ENCODE data around the gene VPS39. TPM values are rescaled to one million over a fixed set of nuclear protein-coding genes. Genes with fewer than 3 reads are reported as not detected.

The VPS39 gene
- total RNA-seq, 1 experiment from 2014 or later, result 28.5 TPM

DNA sequence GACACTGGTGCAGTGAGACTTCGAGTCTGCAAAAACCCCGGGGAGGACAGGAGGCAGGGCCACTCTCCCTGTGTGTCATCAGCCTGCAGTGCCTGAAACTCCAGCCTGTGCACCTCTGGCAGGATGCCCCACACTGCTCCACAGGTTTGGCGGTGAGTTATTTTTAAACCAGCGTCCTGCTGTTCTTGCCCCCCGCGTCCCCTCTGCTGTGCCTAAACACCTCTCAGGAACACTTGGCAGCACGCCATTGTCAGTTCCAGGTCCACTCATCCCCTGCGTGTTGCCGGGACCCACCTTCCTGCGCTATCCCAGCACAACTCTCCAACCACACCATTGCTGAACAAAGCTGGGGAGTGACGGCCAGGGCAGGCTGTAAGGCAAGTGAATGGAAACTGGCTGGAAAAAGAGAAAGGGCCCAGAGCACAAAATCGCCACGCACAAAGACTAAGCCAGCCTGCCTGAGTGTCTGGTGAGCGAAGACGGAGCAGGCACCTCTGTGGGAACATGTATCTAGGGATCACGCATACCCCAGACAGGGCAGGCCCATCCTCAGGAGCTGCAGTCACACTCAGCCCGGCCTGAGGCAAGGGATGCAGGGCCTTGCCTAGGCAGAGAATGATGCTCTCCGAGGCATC, 48.6 kb downstream of the VPS39 start:
- no peak overlapping the region for H2AFZ ChIP-seq (ENCODE audit: low read length)
- no peaks in the 10 kb centered on the region for H3K79me2 ChIP-seq (ENCODE audit: low read length)
- no peaks in the 10 kb centered on the region for H3K9me2 ChIP-seq (replicated peaks; ENCODE audit: low read length)
- H3F3A ChIP-seq (ENCODE audit: low read length, unreplicated experiment), result no peaks in the 10 kb centered on the region
- H3K4me1 ChIP-seq (ENCODE audit: insufficient read depth, low read length), result peaks cover 17% of the 10 kb centered on the region
- H3K4me3 ChIP-seq (ENCODE audit: low read length), result no peak overlapping the region
- no peak for ATAC-seq
- no peaks in the 10 kb centered on the region for H4K20me1 ChIP-seq (ENCODE audit: low read length)
- BruUV-seq (replicated peaks), result no TSS peak
- DNase-seq, result no peak
- ChIA-PET POLR2A (ENCODE audit: unreplicated experiment) (no interaction called here), CTCF (no interaction called here)
- no peak overlapping the region for H3K4me2 ChIP-seq (ENCODE audit: low read length)
- H3K27ac ChIP-seq (ENCODE audit: low read length), result no peak overlapping the region
- H3K9ac ChIP-seq (ENCODE audit: low read length), result no peak overlapping the region
- intact Hi-C loops (cut with micrococcal nuclease), result no loop called here
- no peaks in the 10 kb centered on the region for H3K27me3 ChIP-seq (ENCODE audit: low read length)
- TF ChIP-seq EZH2phosphoT487 (IDR thresholded peaks at IDR 0.05; ENCODE audit: borderline replicate concordance, low read length) (no peak), EZH2 (IDR thresholded peaks at IDR 0.05; ENCODE audit: low read length, unreplicated experiment) (no peak)
- TF ChIP-seq, protein P1, sequence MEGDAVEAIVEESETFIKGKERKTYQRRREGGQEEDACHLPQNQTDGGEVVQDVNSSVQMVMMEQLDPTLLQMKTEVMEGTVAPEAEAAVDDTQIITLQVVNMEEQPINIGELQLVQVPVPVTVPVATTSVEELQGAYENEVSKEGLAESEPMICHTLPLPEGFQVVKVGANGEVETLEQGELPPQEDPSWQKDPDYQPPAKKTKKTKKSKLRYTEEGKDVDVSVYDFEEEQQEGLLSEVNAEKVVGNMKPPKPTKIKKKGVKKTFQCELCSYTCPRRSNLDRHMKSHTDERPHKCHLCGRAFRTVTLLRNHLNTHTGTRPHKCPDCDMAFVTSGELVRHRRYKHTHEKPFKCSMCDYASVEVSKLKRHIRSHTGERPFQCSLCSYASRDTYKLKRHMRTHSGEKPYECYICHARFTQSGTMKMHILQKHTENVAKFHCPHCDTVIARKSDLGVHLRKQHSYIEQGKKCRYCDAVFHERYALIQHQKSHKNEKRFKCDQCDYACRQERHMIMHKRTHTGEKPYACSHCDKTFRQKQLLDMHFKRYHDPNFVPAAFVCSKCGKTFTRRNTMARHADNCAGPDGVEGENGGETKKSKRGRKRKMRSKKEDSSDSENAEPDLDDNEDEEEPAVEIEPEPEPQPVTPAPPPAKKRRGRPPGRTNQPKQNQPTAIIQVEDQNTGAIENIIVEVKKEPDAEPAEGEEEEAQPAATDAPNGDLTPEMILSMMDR (conservative IDR thresholded peaks at IDR 0.05; ENCODE audit: low read depth, low read length), result no peak
- H3K36me3 ChIP-seq (ENCODE audit: low read depth, low read length), result peaks cover 29% of the 10 kb centered on the region
- H3K9me3 ChIP-seq (ENCODE audit: low read length), result no peaks in the 10 kb centered on the region

DNA sequence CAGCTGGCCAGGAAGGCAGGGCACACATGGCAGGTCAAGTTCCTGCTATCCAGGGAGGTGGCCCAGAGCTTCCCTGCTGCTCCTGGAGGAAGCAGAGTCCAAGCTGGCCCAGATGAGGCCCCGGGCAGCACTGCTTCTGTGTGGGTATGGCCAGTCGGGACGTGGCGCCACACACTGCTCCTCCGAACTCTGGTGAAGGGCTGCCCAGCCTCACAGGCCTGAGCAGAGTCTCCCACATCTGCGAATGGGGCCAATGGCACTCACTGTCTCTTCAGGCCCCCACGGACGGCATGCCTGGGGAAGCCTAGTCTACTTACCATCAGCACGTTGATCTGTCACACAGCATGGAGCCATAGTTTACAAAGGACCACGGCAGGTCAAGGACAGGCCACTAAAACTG, 49.2 kb downstream of the VPS39 start:
- Histone ChIP-seq H3K9ac (ENCODE audit: low read length) (no peak overlapping the region), H3K4me2 (ENCODE audit: low read length) (no peak overlapping the region), H3K27me3 (ENCODE audit: low read length) (no peaks in the 10 kb centered on the region), H3K79me2 (ENCODE audit: low read length) (no peaks in the 10 kb centered on the region), H4K20me1 (ENCODE audit: low read length) (no peaks in the 10 kb centered on the region), H3K9me3 (ENCODE audit: low read length) (no peaks in the 10 kb centered on the region), H3K4me3 (ENCODE audit: low read length) (no peak overlapping the region), H3K36me3 (ENCODE audit: low read depth, low read length) (peaks cover 28% of the 10 kb centered on the region), H3K9me2 (replicated peaks; ENCODE audit: low read length) (no peaks in the 10 kb centered on the region), H3F3A (ENCODE audit: low read length, unreplicated experiment) (no peaks in the 10 kb centered on the region), H3K4me1 (ENCODE audit: insufficient read depth, low read length) (peaks cover 17% of the 10 kb centered on the region), H3K27ac (ENCODE audit: low read length) (no peak overlapping the region), H2AFZ (ENCODE audit: low read length) (no peak overlapping the region)
- no peak for TF ChIP-seq EZH2 (IDR thresholded peaks at IDR 0.05; ENCODE audit: low read length, unreplicated experiment)
- TF ChIP-seq, protein P1 (conservative IDR thresholded peaks at IDR 0.05; ENCODE audit: low read depth, low read length), result no peak
- no peak for TF ChIP-seq EZH2phosphoT487 (IDR thresholded peaks at IDR 0.05; ENCODE audit: borderline replicate concordance, low read length)
- intact Hi-C loops (cut with micrococcal nuclease), result no loop called here
- DNase-seq (no peak), ATAC-seq (no peak)
- ChIA-PET CTCF (no interaction called here), POLR2A (ENCODE audit: unreplicated experiment) (no interaction called here)
- BruUV-seq (replicated peaks), result no TSS peak

- Histone ChIP-seq H3K9me3 (ENCODE audit: low read length) (no peaks in the 10 kb centered on the region), H3K79me2 (ENCODE audit: low read length) (no peaks in the 10 kb centered on the region), H3K36me3 (ENCODE audit: low read depth, low read length) (peaks cover 24% of the 10 kb centered on the region), H4K20me1 (ENCODE audit: low read length) (no peaks in the 10 kb centered on the region), H2AFZ (ENCODE audit: low read length) (no peak overlapping the region), H3F3A (ENCODE audit: low read length, unreplicated experiment) (no peaks in the 10 kb centered on the region), H3K27ac (ENCODE audit: low read length) (no peak overlapping the region), H3K4me3 (ENCODE audit: low read length) (no peak overlapping the region), H3K4me2 (ENCODE audit: low read length) (no peak overlapping the region), H3K9ac (ENCODE audit: low read length) (no peak overlapping the region), H3K9me2 (replicated peaks; ENCODE audit: low read length) (no peaks in the 10 kb centered on the region), H3K4me1 (ENCODE audit: insufficient read depth, low read length) (peaks cover 17% of the 10 kb centered on the region), H3K27me3 (ENCODE audit: low read length) (no peaks in the 10 kb centered on the region)
- TF ChIP-seq, protein P1 (conservative IDR thresholded peaks at IDR 0.05; ENCODE audit: low read depth, low read length), result no peak
- TF ChIP-seq EZH2 (IDR thresholded peaks at IDR 0.05; ENCODE audit: low read length, unreplicated experiment) (no peak), EZH2phosphoT487 (IDR thresholded peaks at IDR 0.05; ENCODE audit: borderline replicate concordance, low read length) (no peak)
- ChIA-PET CTCF (no interaction called here), POLR2A (ENCODE audit: unreplicated experiment) (no interaction called here)
- DNase-seq (peak; percentile 13), ATAC-seq (no peak)
- intact Hi-C loops (cut with micrococcal nuclease), result no loop called here
- BruUV-seq (replicated peaks), result no TSS peak
Observed at GRCh38 chr15:42157981-42158765, 49.9 kb downstream of the VPS39 start.

Data from PC-3 (cell line).